GM23248 (cell line): ENCODE measurements around the gene RPS19. TPM values are rescaled to one million over a fixed set of nuclear protein-coding genes. Genes with fewer than 3 reads are reported as not detected.

Experiments
- DNase-seq: peaks from one replicate; pipeline ENCODE4 v3.0.0-alpha.2; 2015
- H2AFZ ChIP-seq: fragments of 200-600 bp; sonication (generic); 2 replicates; pipeline ENCODE4 v1.6.1; 2016; ENCODE audit warnings: antibody characterized with exemption
- H3F3A ChIP-seq: fragments of 200-600 bp; sonication (generic); 2 replicates; pipeline ENCODE4 v1.6.1; 2016; ENCODE audit warnings: mild to moderate bottlenecking, antibody characterized with exemption, mixed run types; ENCODE audit not compliant: insufficient read depth
- H3K27ac ChIP-seq: fragments of 200-600 bp; sonication (generic); 2 replicates; pipeline ENCODE4 v1.5.1; 2016; ENCODE audit warnings: mild to moderate bottlenecking
- H3K27me3 ChIP-seq: fragments of 200-600 bp; sonication (generic); replicated peaks from 2 replicates; pipeline ENCODE4 v1.6.1; 2016; ENCODE audit warnings: mild to moderate bottlenecking; ENCODE audit not compliant: insufficient read depth
- H3K36me3 ChIP-seq: fragments of 200-600 bp; sonication (generic); 2 replicates; pipeline ENCODE4 v1.6.1; 2016; ENCODE audit warnings: low read depth, mild to moderate bottlenecking
- H3K4me1 ChIP-seq: fragments of 200-600 bp; sonication (generic); 2 replicates; pipeline ENCODE4 v1.6.1; 2016; ENCODE audit warnings: mild to moderate bottlenecking; ENCODE audit not compliant: insufficient read depth
- H3K4me2 ChIP-seq: fragments of 200-600 bp; sonication (generic); one replicate; pipeline ENCODE4 v1.6.1; 2016; ENCODE audit warnings: mild to moderate bottlenecking; ENCODE audit not compliant: unreplicated experiment
- H3K4me3 ChIP-seq: fragments of 200-600 bp; sonication (generic); 2 replicates; pipeline ENCODE4 v1.5.1; 2016; ENCODE audit warnings: mild to moderate bottlenecking
- H3K79me2 ChIP-seq: fragments of 200-600 bp; sonication (generic); 2 replicates; pipeline ENCODE4 v1.6.1; 2016; ENCODE audit warnings: mild to moderate bottlenecking; ENCODE audit not compliant: insufficient read depth
- H3K9ac ChIP-seq: fragments of 200-600 bp; sonication (generic); 2 replicates; pipeline ENCODE4 v1.6.1; 2016; ENCODE audit warnings: mild to moderate bottlenecking
- H3K9me2 ChIP-seq: fragments of 200-600 bp; sonication (generic); 2 replicates; pipeline ENCODE4 v1.6.1; 2016; ENCODE audit warnings: mixed run types, mild to moderate bottlenecking, moderate library complexity; ENCODE audit not compliant: insufficient read depth
- H3K9me3 ChIP-seq: fragments of 200-600 bp; sonication (generic); one replicate; pipeline ENCODE4 v1.6.1; 2017; ENCODE audit warnings: low read depth
- H4K20me1 ChIP-seq: fragments of 200-600 bp; sonication (generic); 2 replicates; pipeline ENCODE4 v1.6.0; 2016; ENCODE audit not compliant: insufficient read depth
- EZH2 ChIP-seq: fragments of 200-600 bp; sonication (generic); IDR thresholded peaks from 2 replicates; pipeline ENCODE4 v1.6.1; 2018; ENCODE audit warnings: antibody characterized with exemption, mild to moderate bottlenecking; ENCODE audit not compliant: insufficient read depth, poor library complexity, severe bottlenecking
- EZH2phosphoT487 ChIP-seq: fragments of 200-600 bp; sonication (generic); IDR thresholded peaks from 2 replicates; pipeline ENCODE4 v1.6.1; 2018; ENCODE audit warnings: antibody characterized with exemption, moderate library complexity, mild to moderate bottlenecking, low read depth; ENCODE audit not compliant: insufficient read depth
- WGBS, 2 experiments: methylation state at CpG; one replicate each; pipeline ENCODE4 v1.1.6; 2015 to 2017; ENCODE audit warnings: low lambda C conversion rate in 2 of 2, low coverage in 1 of 2; ENCODE audit errors: missing lambda C conversion rate in 2 of 2; 5-methylcytosine and 5-hydroxymethylcytosine counted together
- in situ Hi-C: fragments of 300-500 bp; cut with MboI; formaldehyde crosslinking; loops from 2 replicates; pipeline ENCODE4 v1.15.0; 2020
- polyA plus RNA-seq: library from polyadenylated mRNA; unstranded; fragments of >200 nt; fragmentation: Nextera tagmentation; extraction: Ambion mirVana; gene quantifications from 2 replicates; pipeline ENCODE4 v1.2.1, GENCODE V29; 2016
- total RNA-seq: library from RNA; depleted of rRNA; stranded (reverse); fragments of >200 nt; shearing (Covaris generic); gene quantifications from 2 replicates; pipeline ENCODE4 v1.2.3, GENCODE V29; 2014

The RPS19 gene
- total and polyA plus RNA-seq, 2 experiments from 2014 or later, result 881 to 2,316 TPM

- Histone ChIP-seq H3K36me3 (no peaks in the 10 kb centered on the region), H3K4me1 (no peaks in the 10 kb centered on the region), H3K9ac (no peak overlapping the region), H3F3A (no peaks in the 10 kb centered on the region), H3K9me3 (no peaks in the 10 kb centered on the region), H3K4me2 (no peak overlapping the region), H3K79me2 (no peaks in the 10 kb centered on the region), H3K9me2 (no peaks in the 10 kb centered on the region), H2AFZ (no peak overlapping the region), H3K4me3 (no peak overlapping the region), H4K20me1 (no peaks in the 10 kb centered on the region), H3K27me3 (peaks cover 17% of the 10 kb centered on the region), H3K27ac (no peak overlapping the region)
- TF ChIP-seq EZH2phosphoT487, result no peak
- no peak for TF ChIP-seq EZH2
- in situ Hi-C loops, result no loop called here
- 34 to 35% methylated on average over 12 to 13 of the region's 13 CpGs for WGBS, 2 experiments
- no peak for DNase-seq
Observed at GRCh38 chr19:41837981-41838708, 21.9 kb upstream of the RPS19 start.

- no peaks in the 10 kb centered on the region for H3K4me1 ChIP-seq
- H3K4me2 ChIP-seq, result no peak overlapping the region
- no peak overlapping the region for H3K9ac ChIP-seq
- H3F3A ChIP-seq, result no peaks in the 10 kb centered on the region
- in situ Hi-C loops, result no loop called here
- H3K4me3 ChIP-seq, result no peak overlapping the region
- no peak overlapping the region for H3K27ac ChIP-seq
- H3K36me3 ChIP-seq, result no peaks in the 10 kb centered on the region
- H3K79me2 ChIP-seq, result no peaks in the 10 kb centered on the region
- H3K9me2 ChIP-seq, result no peaks in the 10 kb centered on the region
- H4K20me1 ChIP-seq, result no peaks in the 10 kb centered on the region
- TF ChIP-seq EZH2phosphoT487, result no peak
- 8 to 23% methylated on average over 2 of the region's 2 CpGs for WGBS, 2 experiments
- H2AFZ ChIP-seq, result no peak overlapping the region
- no peaks in the 10 kb centered on the region for H3K9me3 ChIP-seq
- no peak for DNase-seq
- peaks cover 15% of the 10 kb centered on the region for H3K27me3 ChIP-seq
Observed at GRCh38 chr19:41839211-41839610, 20.8 kb upstream of the RPS19 start.

GRCh38 chr19:41843371-41843770 is 16.7 kb upstream of the RPS19 start:
- Histone ChIP-seq H2AFZ (no peak overlapping the region), H3K4me2 (no peak overlapping the region), H3K27ac (no peak overlapping the region), H4K20me1 (no peaks in the 10 kb centered on the region), H3F3A (no peaks in the 10 kb centered on the region), H3K9ac (no peak overlapping the region), H3K4me1 (no peaks in the 10 kb centered on the region), H3K27me3 (peaks cover 12% of the 10 kb centered on the region), H3K4me3 (no peak overlapping the region), H3K79me2 (no peaks in the 10 kb centered on the region), H3K9me3 (no peaks in the 10 kb centered on the region), H3K9me2 (no peaks in the 10 kb centered on the region), H3K36me3 (no peaks in the 10 kb centered on the region)
- TF ChIP-seq EZH2phosphoT487 (no peak), EZH2 (no peak)
- 43 to 54% methylated on average over 6 to 7 of the region's 7 CpGs for WGBS, 2 experiments
- DNase-seq, result no peak
- in situ Hi-C loops, result no loop called here

DNA sequence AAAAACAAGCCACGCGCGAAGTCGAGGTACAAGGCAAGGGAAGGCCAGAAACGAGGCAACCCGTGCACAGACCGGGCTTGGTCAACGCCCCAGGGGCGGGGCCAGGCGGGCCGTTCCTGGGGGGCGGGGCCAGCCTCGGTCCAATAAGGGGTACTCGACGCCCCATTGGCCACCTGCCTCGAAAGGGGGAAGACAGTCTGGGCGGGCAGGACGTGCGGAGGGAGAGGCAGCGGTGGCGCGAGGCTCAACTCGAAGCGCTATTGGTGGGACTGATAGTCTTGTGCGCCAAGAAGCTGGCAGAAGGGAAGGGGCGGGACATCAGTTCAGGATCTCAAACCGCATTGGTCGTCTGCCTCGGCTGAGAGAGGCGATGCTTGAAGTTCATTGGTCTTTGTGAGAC is 15.5 kb upstream of the RPS19 start, which contains the start of gene LYPD4:
LYPD4 (minus strand) TSS at position 83 of the 400 bp plus-strand sequence. CDS start 5,398 bp downstream, outside the sequence.
- H3K9me2 ChIP-seq, result no peaks in the 10 kb centered on the region
- no peaks in the 10 kb centered on the region for H3F3A ChIP-seq
- no peaks in the 10 kb centered on the region for H3K79me2 ChIP-seq
- H2AFZ ChIP-seq, result no peak within 1 kb of the TSS
- no peaks in the 10 kb centered on the region for H4K20me1 ChIP-seq
- no peaks in the 10 kb centered on the region for H3K36me3 ChIP-seq
- H3K4me1 ChIP-seq, result no peaks in the 10 kb centered on the region
- H3K4me3 ChIP-seq, result no peak within 1 kb of the TSS
- WGBS, 2 experiments, result 75 to 91% methylated on average over 22 to 30 of the region's 30 CpGs
- H3K27me3 ChIP-seq, result peaks cover 17% of the 10 kb centered on the region
- H3K4me2 ChIP-seq, result no peak within 1 kb of the TSS
- in situ Hi-C loops, result no loop called here
- no peak within 1 kb of the TSS for H3K27ac ChIP-seq
- TF ChIP-seq EZH2phosphoT487 (no peak), EZH2 (no peak)
- no peak for DNase-seq
- H3K9me3 ChIP-seq, result no peaks in the 10 kb centered on the region
- no peak within 1 kb of the TSS for H3K9ac ChIP-seq

DNA sequence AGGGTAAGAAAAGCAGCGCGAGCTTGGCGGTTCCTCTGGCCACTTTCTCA is 15.2 kb upstream of the RPS19 start, which contains the start of gene DMRTC2:
DMRTC2 (plus strand) TSS at position 42 of the 50 bp plus-strand sequence. CDS start 2,387 bp downstream, outside the sequence.
- Histone ChIP-seq H4K20me1 (no peaks in the 10 kb centered on the region), H3K36me3 (no peaks in the 10 kb centered on the region), H3F3A (no peaks in the 10 kb centered on the region), H2AFZ (no peak within 1 kb of the TSS), H3K79me2 (no peaks in the 10 kb centered on the region), H3K9me2 (no peaks in the 10 kb centered on the region), H3K4me3 (no peak within 1 kb of the TSS), H3K4me1 (no peaks in the 10 kb centered on the region), H3K9me3 (no peaks in the 10 kb centered on the region), H3K9ac (no peak within 1 kb of the TSS), H3K27ac (no peak within 1 kb of the TSS), H3K4me2 (no peak within 1 kb of the TSS), H3K27me3 (peaks cover 17% of the 10 kb centered on the region)
- in situ Hi-C loops, result no loop called here
- DNase-seq, result no peak
- TF ChIP-seq EZH2 (no peak), EZH2phosphoT487 (no peak)
- WGBS, 2 experiments, result 100% methylated on average over 3 of the region's 3 CpGs
